A673 (cell line): ENCODE measurements around the gene KCNJ9. TPM values are rescaled to one million over a fixed set of nuclear protein-coding genes. Genes with fewer than 3 reads are reported as not detected.

Experiments used
- BruUV-seq: library from RNA; stranded (reverse); fragments of 400-500 nt; replicated peaks from 2 replicates; lab custom pipeline; 2021; lab: Mats Ljungman, UMichigan
- CTCF ChIA-PET: fragments of 300-600 bp; sonication (Branson Sonifier 250); formaldehyde crosslinking; loops from one replicate; lab custom pipeline; 2022; ENCODE audit warnings: antibody characterized with exemption; lab: Charles Lee
- POLR2A ChIA-PET: fragments of 300-600 bp; sonication (Branson Sonifier 250); formaldehyde crosslinking; loops from one replicate; lab custom pipeline; 2022; ENCODE audit warnings: antibody characterized with exemption; ENCODE audit not compliant: low non-redundant PET; lab: Charles Lee
- DNase-seq: peaks from one replicate; pipeline ENCODE4 v3.0.0-alpha.2; 2015; ENCODE audit warnings: low spot score
- H3K27ac ChIP-seq: fragments of 200-600 bp; sonication (generic); 2 replicates; pipeline ENCODE4 v1.5.1; 2016; ENCODE audit warnings: mixed run types, low read depth, mild to moderate bottlenecking, mixed read lengths, antibody characterized with exemption, low read length; ENCODE audit not compliant: poor library complexity, severe bottlenecking
- H3K27me3 ChIP-seq: fragments of 200-600 bp; sonication (generic); replicated peaks from 2 replicates; pipeline ENCODE4 v1.6.1; 2017; ENCODE audit warnings: mixed run types, low read depth, mild to moderate bottlenecking, mixed read lengths, antibody characterized with exemption, low read length; ENCODE audit not compliant: insufficient read depth, poor library complexity
- H3K36me3 ChIP-seq: fragments of 200-600 bp; sonication (generic); 2 replicates; pipeline ENCODE4 v1.6.1; 2016; ENCODE audit warnings: mixed run types, mild to moderate bottlenecking, mixed read lengths, antibody characterized with exemption, low read length; ENCODE audit not compliant: insufficient read depth, poor library complexity, severe bottlenecking
- H3K4me1 ChIP-seq: fragments of 200-600 bp; sonication (generic); 2 replicates; pipeline ENCODE4 v1.6.1; 2017; ENCODE audit warnings: mixed run types, mild to moderate bottlenecking, mixed read lengths, antibody characterized with exemption, low read length; ENCODE audit not compliant: insufficient read depth, poor library complexity, severe bottlenecking
- H3K4me3 ChIP-seq: fragments of 200-600 bp; sonication (generic); 2 replicates; pipeline ENCODE4 v1.5.1; 2016; ENCODE audit warnings: low read depth, mixed run types, mild to moderate bottlenecking, mixed read lengths, low read length; ENCODE audit not compliant: poor library complexity, severe bottlenecking
- H3K9me3 ChIP-seq: fragments of 200-600 bp; sonication (generic); 2 replicates; pipeline ENCODE4 v1.6.1; 2016; ENCODE audit warnings: mixed run types, low read depth, mild to moderate bottlenecking, mixed read lengths, antibody characterized with exemption, low read length; ENCODE audit not compliant: poor library complexity, severe bottlenecking
- CTCF ChIP-seq: fragments of 300-800, 200-600 bp; sonication (generic); conservative IDR thresholded peaks from 2 replicates; pipeline ENCODE4 v1.5.1; 2017; ENCODE audit warnings: low read depth, mild to moderate bottlenecking, antibody characterized with exemption, low read length, moderate library complexity, mixed read lengths
- EZH2 ChIP-seq: fragments of 200-600 bp; sonication (generic); IDR thresholded peaks from 2 replicates; pipeline ENCODE4 v1.6.1; 2017; ENCODE audit warnings: borderline replicate concordance, low read depth, mild to moderate bottlenecking, mixed read lengths, antibody characterized with exemption, low read length; ENCODE audit not compliant: poor library complexity, severe bottlenecking
- intact Hi-C: fragments of 100-400 bp; cut with micrococcal nuclease; formaldehyde crosslinking; loops from one replicate; pipeline ENCODE4 v1.10.0; 2022; ENCODE audit not compliant: unreplicated experiment
- total RNA-seq: library from RNA; stranded (reverse); gene quantifications from 2 replicates; pipeline ENCODE4 v1.2.3, GENCODE V29; 2021

Gene KCNJ9
- total RNA-seq, 1 experiment from 2014 or later: not detected

GRCh38 chr1:160117300-160117699 is 36.0 kb downstream of the KCNJ9 start:
- Histone ChIP-seq H3K4me3 (no peak overlapping the region), H3K36me3 (no peaks in the 10 kb centered on the region), H3K27ac (no peak overlapping the region), H3K4me1 (no peaks in the 10 kb centered on the region), H3K9me3 (no peaks in the 10 kb centered on the region), H3K27me3 (no peaks in the 10 kb centered on the region)
- intact Hi-C loops: no loop called here
- TF ChIP-seq EZH2 (no peak), CTCF (no peak)
- DNase-seq: no peak
- ChIA-PET POLR2A (no interaction called here), CTCF (no interaction called here)
- BruUV-seq: no TSS peak

- intact Hi-C loops: no loop called here
- DNase-seq: no peak
- Histone ChIP-seq H3K36me3 (no peaks in the 10 kb centered on the region), H3K4me3 (no peak overlapping the region), H3K9me3 (no peaks in the 10 kb centered on the region), H3K27ac (no peak overlapping the region), H3K27me3 (no peaks in the 10 kb centered on the region), H3K4me1 (no peaks in the 10 kb centered on the region)
- ChIA-PET POLR2A (no interaction called here), CTCF (no interaction called here)
- no TSS peak for BruUV-seq
- TF ChIP-seq CTCF: no peak
- TF ChIP-seq EZH2: no peak
Observed at GRCh38 chr1:160117709-160118183, 36.4 kb downstream of the KCNJ9 start.

GRCh38 chr1:160118928-160119327 is 37.6 kb downstream of the KCNJ9 start:
- Histone ChIP-seq H3K27me3 (no peaks in the 10 kb centered on the region), H3K27ac (no peak overlapping the region), H3K4me3 (no peak overlapping the region), H3K4me1 (no peaks in the 10 kb centered on the region), H3K36me3 (no peaks in the 10 kb centered on the region), H3K9me3 (no peaks in the 10 kb centered on the region)
- intact Hi-C loops: no loop called here
- TF ChIP-seq CTCF (no peak), EZH2 (no peak)
- ChIA-PET CTCF (no interaction called here), POLR2A (no interaction called here)
- no peak for DNase-seq
- BruUV-seq: no TSS peak
